ENCODE measurements around the gene IFT27.

Gene IFT27

DNA sequence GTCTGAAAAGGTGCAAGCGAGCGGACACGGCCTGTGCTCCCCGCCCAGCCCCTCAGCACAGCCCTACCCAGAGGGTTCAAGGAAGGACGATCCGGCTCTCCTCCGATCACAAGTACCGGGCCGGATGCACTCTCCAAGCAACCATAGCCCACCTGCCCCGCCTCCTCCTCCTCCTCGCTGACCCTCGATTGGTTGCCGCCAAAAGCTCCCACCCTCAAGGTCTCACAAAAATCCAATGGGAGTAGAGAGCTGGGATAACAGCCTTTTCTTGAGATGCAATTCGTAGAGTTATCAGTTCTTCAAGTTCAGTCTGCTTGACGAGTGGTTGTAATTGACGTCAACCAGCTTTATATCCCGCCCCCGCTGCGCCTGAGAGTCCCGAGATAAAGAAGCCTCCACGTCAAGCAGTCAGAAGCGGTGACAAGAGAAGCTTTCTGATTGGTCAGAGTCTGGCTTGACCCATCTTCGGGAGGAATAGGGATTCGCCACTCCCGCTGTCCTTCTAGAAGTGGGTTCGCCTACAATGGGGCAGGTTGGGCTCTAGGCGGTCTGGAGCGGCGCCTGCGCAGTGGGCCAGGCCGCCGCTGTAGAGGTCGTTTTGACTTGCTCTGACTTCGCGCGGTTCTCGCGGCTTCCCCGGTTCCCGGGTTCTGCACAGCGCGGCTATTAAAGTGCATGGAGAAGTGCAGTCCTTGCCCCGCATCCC is at the start of gene IFT27:
Gene IFT27, minus strand, starts transcription at position 156 of the 706 bp plus-strand sequence. CDS start 412 bp downstream, outside the sequence.
- in situ Hi-C loops (cut with HindIII; ENCODE audit: low sequenced_read_pairs), result loop anchor here (5.0 to 10.0 kb wide), 2 partner anchors 61 to 231 kb away; no protein-coding TSS in a partner anchor
- peak; percentile 100 for DNase-seq (ENCODE audit: low read depth)
- H3K4me3 ChIP-seq (ENCODE audit: low read depth, low read length), result peak within 1 kb of the TSS; percentile 80
- TF ChIP-seq, protein P1, sequence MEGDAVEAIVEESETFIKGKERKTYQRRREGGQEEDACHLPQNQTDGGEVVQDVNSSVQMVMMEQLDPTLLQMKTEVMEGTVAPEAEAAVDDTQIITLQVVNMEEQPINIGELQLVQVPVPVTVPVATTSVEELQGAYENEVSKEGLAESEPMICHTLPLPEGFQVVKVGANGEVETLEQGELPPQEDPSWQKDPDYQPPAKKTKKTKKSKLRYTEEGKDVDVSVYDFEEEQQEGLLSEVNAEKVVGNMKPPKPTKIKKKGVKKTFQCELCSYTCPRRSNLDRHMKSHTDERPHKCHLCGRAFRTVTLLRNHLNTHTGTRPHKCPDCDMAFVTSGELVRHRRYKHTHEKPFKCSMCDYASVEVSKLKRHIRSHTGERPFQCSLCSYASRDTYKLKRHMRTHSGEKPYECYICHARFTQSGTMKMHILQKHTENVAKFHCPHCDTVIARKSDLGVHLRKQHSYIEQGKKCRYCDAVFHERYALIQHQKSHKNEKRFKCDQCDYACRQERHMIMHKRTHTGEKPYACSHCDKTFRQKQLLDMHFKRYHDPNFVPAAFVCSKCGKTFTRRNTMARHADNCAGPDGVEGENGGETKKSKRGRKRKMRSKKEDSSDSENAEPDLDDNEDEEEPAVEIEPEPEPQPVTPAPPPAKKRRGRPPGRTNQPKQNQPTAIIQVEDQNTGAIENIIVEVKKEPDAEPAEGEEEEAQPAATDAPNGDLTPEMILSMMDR (IDR thresholded peaks at IDR 0.05; ENCODE audit: low read depth, low read length, missing control alignments), result no peak

- no peak overlapping the region for H3K4me3 ChIP-seq (ENCODE audit: low read depth, low read length)
- TF ChIP-seq, protein P1 (IDR thresholded peaks at IDR 0.05; ENCODE audit: low read depth, low read length, missing control alignments), result no peak
- in situ Hi-C loops (cut with HindIII; ENCODE audit: low sequenced_read_pairs), result no loop called here
- DNase-seq (ENCODE audit: low read depth), result no peak
Observed at GRCh38 chr22:36824655-36825054, 48.7 kb upstream of the IFT27 start.

- DNase-seq (ENCODE audit: low read depth), result no peak
- in situ Hi-C loops (cut with HindIII; ENCODE audit: low sequenced_read_pairs), result no loop called here
Observed at GRCh38 chr22:36823186-36823839, 47.4 kb upstream of the IFT27 start.

DNA sequence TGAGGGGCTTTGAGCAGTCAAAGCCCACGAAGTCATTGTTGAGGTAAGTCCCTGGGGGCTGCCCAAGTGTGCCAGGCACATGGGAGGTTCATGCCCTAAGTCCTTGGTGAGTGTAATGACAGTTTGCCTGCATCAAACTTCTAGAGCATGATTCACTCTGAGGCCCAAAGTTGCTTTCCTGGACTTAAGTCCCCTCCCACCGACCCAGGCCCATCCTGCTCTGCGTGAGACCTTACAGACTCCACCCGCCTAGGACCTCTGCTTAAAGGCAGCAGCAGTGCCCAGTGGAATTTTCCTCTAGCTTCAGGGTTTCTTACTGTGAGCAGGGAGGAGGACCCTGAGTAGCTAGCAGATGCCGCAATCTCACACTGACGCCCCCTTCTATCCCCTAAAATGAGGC is 46.7 kb upstream of the IFT27 start:
- DNase-seq (ENCODE audit: low read depth), result no peak
- no peak overlapping the region for H3K4me3 ChIP-seq (ENCODE audit: low read depth, low read length)
- TF ChIP-seq, protein P1 (IDR thresholded peaks at IDR 0.05; ENCODE audit: low read depth, low read length, missing control alignments), result no peak
- in situ Hi-C loops (cut with HindIII; ENCODE audit: low sequenced_read_pairs), result no loop called here

More at GRCh38 chr22:36823186-36823839, 47.4 kb upstream of the IFT27 start:
- no peak overlapping the region for H3K4me3 ChIP-seq (ENCODE audit: low read depth, low read length)
- TF ChIP-seq, protein P1 (IDR thresholded peaks at IDR 0.05; ENCODE audit: low read depth, low read length, missing control alignments), result no peak

DNA sequence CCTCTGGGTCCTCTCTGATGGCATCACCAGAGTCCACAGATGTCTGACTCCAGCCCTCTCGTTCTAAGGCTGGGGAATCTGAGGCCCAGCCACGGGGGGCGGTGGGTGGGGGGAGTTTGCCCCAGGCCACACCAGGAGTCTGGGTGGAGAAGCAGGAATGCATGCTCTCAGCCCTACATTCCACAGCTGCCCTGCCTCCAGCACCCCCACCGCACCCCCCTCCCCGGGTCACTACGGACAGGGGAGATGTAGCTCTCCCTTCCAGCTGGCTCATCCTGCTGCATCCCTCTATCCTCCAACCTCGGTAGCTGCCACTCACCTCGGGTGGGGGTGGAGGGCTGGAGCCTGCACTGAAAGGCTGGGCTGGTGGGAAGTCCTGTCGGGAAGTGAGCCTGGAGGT is 43.2 kb upstream of the IFT27 start:
- DNase-seq (ENCODE audit: low read depth), result no peak

GRCh38 chr22:36818010-36818642 is 42.2 kb upstream of the IFT27 start:
- TF ChIP-seq, protein P1 (IDR thresholded peaks at IDR 0.05; ENCODE audit: low read depth, low read length, missing control alignments), result no peak
- in situ Hi-C loops (cut with HindIII; ENCODE audit: low sequenced_read_pairs), result no loop called here
- H3K4me3 ChIP-seq (ENCODE audit: low read depth, low read length), result no peak overlapping the region
- no peak for DNase-seq (ENCODE audit: low read depth)

More for the DNA sequence above, 43.2 kb upstream of the IFT27 start:
- in situ Hi-C loops (cut with HindIII; ENCODE audit: low sequenced_read_pairs), result no loop called here
- TF ChIP-seq, protein P1 (IDR thresholded peaks at IDR 0.05; ENCODE audit: low read depth, low read length, missing control alignments), result no peak
- H3K4me3 ChIP-seq (ENCODE audit: low read depth, low read length), result no peak overlapping the region
